DMS153 (cell line): Measurements from ENCODE around the gene ZNF469.
"Not testable (repeated sequence)": the region's sequence is repeated elsewhere in the genome, so short reads cannot be mapped to it uniquely, and the experiment has no call there.

Experiments used
- DNase-seq: peaks from one replicate; lab custom pipeline; 2025; lab: John Stamatoyannopoulos, UW

Gene ZNF469

GRCh38 chr16:88358023-88358420 is 24.7 kb upstream of the ZNF469 start:
- DNase-seq = no peak

DNA sequence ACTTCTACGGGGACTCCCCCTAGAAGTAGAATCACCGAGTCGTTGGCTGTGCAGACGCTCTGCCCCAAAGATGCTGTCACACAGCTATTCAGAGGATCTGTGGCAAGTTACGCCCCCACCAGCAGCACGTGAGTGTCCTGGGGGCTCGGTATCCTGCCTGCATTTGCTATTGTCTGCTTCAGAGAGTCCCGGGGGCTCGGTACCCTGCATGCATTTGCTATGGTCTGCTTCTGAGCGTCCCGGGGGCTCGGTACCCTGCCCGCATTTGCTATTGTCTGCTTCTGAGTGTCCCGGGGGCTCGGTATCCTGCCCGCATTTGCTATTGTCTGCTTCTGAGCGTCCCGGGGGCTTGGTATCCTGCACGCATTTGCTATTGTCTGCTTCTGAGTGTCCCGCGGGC is 23.8 kb upstream of the ZNF469 start:
- DNase-seq = no peak

GRCh38 chr16:88360401-88360800 is 22.4 kb upstream of the ZNF469 start:
- DNase-seq = not testable (repeated sequence)

DNA sequence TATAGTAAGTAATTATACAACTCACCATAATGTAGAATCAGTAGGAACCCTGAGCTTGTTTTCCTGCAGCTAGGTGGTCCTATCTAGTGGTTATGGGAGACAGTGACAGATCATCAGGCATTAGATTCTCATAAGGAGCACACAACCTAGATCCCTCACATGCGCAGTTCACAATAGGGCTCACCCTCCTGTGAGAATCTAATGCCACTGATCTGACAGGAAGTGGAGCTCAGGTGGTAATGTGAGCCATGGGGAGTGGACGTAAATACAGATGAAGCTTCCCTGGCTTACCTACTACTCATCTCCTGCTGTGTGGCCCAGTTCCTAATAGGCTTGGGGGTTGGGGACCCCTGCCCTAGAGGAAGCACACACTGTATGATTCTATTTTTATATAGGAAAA is 21.8 kb upstream of the ZNF469 start:
- DNase-seq = no peak

DNA sequence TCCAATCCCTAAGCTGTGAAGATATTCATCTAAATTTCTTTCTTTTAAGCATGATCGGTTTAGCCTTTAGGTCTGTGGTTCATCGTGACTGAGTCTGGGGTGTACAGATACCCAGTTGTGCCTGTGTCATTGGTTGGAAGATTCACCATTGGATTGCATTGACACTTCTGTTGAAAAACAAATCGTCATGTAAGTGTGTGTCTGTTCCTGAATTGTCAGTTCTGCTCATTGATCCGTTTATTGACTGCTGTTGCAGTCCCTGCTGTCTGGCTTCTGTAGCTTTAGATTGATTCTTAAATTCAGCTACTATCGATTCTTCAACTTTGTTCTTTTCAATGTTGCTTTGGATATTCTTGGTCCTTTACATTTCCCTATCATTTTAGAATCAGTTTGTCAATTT is 21.0 kb upstream of the ZNF469 start:
- no peak for DNase-seq

GRCh38 chr16:88363239-88363891 is 19.4 kb upstream of the ZNF469 start:
- no peak for DNase-seq

DNA sequence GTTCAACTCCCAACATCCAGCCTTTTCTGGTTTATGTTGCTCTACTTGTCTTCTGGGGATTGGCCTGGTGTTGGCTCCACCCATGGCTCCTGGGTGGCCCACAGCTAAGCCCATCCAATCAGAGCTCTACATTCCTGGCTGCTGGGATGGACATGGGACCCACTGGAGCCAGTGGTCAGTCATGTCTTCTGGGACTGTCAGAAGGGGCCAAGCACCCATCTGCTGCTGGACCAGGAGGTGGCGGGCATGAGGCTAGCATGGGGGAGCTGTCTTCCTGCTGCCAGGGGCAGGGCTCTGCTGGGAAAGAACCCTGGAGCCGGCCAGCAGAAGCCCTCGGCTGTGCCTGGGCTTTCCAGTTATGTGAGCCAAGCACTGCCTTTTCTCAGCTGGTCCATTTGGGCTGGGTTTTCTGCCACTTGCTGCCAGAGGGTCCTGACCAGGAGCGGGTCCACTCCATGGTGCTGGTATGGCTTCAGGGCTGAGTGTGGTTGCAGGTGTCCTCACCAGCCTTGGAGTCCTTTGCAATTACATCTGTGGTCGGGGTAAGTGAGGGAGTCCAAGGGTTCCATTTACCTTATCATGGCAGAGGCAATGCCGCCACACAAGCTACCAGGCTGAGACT is 17.4 kb upstream of the ZNF469 start:
- DNase-seq = no peak

GRCh38 chr16:88366032-88366703 is 16.6 kb upstream of the ZNF469 start:
- DNase-seq = no peak

DNA sequence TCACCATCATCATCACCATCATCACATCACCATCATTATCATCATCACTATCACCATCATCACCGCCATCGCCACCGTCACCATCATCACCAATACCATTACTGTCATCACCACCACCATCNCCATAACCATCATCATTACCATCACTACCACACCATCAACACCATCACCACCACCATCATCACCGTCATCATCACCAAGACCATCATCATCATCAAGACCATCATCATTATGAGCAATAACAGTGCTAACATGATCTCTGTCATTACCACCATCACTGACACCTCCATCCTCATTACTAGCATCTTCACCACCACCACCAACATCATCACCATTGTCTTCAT is 16.1 kb upstream of the ZNF469 start:
- DNase-seq = no peak

GRCh38 chr16:88367560-88367959 is 15.2 kb upstream of the ZNF469 start:
- DNase-seq = no peak

DNA sequence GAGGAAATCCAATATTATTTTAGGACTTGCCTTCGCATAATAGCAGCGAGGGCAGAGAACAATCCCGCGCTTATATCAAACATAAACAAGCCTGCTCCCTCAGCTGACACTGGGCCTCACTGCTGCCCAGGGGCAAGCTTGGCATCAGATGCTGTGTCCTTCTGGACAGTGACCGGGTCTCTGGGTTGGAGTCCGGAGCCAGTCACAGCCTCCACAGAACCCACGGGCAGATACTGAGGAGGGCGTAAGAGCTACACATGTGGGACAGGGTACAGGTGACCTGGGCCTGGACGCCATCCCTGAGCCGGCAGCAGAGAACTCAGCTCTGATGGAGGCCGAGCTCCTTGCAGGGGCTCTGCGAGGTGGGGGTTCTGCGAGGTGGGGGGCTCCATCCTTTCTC is 14.7 kb upstream of the ZNF469 start:
- DNase-seq = no peak

DNA sequence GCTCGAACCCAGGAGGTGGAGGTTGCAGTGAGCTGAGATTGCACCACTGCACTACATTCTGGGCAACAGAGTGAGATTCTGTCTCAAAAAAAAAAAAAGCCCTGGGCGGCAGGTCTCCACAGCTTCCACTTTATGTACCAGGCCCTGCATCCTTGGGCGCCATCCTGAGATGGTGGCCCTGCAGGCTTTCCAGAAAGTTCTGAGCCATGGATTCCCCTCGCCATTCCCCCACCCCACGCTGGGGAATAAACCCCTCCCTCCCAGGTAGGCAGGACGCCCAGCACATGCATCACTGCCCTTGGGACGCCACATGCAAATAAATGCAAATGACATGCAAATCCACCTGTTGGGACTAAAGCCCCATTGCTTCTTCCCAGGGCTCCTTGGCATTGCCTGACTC is 13.8 kb upstream of the ZNF469 start:
- DNase-seq = no peak

DNA sequence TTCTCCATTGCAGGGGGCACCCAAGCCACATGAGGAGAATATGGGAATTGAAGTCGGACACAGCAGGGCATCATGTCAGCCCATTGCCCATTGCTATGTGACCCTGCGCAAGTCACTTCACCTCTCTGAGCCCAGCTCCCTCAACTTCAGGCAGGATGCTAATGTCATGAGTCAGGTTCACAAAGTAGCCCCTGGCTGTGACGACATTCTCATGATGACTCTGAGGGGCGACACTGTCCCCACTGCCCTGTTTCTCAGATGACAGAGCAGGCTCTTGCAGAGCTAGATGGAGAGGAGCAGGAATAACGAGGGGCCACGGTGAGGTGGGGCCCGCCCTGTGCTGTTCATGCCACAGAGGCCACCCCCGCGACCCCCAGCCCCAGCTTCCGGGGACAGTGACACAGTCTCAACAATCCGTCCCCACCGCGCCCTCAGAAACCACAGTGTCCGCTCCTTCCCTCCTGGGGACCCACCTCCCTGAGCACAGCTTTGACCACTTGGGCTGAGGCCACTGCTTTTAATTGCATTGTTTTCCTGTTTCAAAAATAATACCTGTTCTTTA is 13.2 kb upstream of the ZNF469 start:
- no peak for DNase-seq

GRCh38 chr16:88370365-88370764 is 12.4 kb upstream of the ZNF469 start:
- DNase-seq = no peak

DNA sequence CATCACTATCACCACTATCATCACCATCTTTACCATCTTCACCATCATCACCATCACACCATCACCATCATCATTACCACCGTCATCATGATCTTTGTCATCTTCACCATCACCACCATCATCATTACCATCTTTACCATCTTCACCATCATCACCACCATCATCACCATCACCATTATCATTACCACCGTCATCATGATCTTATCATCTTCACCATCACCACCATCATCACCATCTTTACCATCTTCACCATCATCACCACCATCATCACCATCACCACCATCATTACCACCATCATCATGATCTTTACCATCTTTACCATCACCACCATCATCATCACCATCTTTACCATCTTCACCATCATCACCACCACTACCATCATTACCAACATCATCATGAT is 10.2 kb upstream of the ZNF469 start:
- no peak for DNase-seq

GRCh38 chr16:88373211-88373610 is 9.5 kb upstream of the ZNF469 start:
- DNase-seq = no peak

- DNase-seq = no peak
Observed at GRCh38 chr16:88373927-88374492, 8.7 kb upstream of the ZNF469 start.

GRCh38 chr16:88374736-88375135 is 8.0 kb upstream of the ZNF469 start:
- DNase-seq = no peak

DNA sequence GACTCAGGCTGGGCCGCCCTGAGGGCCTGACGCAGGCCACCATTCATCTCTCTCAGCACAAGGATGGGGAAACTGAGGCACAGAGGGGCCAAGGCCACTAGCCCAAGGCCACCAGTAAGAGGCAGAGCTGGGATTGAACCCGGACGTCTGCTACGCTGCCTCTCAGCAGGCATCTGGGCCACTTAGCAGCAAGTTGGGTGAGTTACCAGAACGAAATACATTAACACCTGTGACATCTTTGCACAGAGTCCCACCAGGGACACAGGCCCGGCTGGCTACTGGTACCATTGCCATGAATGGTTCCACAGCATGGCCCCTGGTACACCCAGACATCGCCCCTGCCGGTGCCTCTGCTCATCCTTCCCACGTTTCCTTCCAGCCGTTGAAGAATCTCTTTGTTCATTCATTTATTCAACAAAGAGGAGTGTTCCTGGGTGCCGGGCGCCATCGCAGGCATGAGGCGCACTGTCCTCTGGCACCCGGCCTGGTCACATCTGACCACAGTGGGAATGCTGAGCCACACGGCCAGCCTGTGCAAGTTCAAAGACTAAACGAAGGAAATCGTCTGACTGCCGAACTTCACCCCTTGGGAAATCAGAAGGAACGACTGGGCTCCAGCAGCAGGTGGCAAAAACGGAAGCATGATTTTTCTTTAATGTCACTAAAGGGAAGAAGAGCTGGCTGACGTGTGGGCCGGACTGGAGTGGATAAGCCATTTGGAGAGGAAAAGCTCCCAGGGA is 7.4 kb upstream of the ZNF469 start:
- DNase-seq = no peak

- no peak for DNase-seq
Observed at GRCh38 chr16:88375996-88376834, 6.5 kb upstream of the ZNF469 start.
